WTC11 (cell line): ENCODE measurements around the gene INPP4A. TPM values are rescaled to one million over a fixed set of nuclear protein-coding genes. Genes with fewer than 3 reads are reported as not detected.

ENCODE experiments used
- ATAC-seq: fragments of 200-7000 bp; cut with Tn5 transposase; 2 replicates; pipeline ENCODE4 v1.10.0; 2021; ENCODE audit warnings: mild to moderate bottlenecking, moderate library complexity
- CTCF ChIA-PET: fragments of 300-600 bp; sonication (Branson Sonifier 250); formaldehyde crosslinking; loops from one replicate; lab custom pipeline; 2021; ENCODE audit warnings: antibody characterized with exemption; lab: Charles Lee
- POLR2A ChIA-PET: fragments of 350-600 bp; sonication (Branson Sonifier 250); formaldehyde crosslinking; loops from one replicate; lab custom pipeline; 2021; ENCODE audit warnings: antibody characterized with exemption; lab: Charles Lee
- DNase-seq: peaks from one replicate; pipeline ENCODE4 v3.0.0; 2021; ENCODE audit warnings: low spot score
- H3K27ac Mint-ChIP-seq: 2 replicates; pipeline ENCODE4 v1.8.0; 2021; ENCODE audit warnings: mixed read lengths
- H3K27me3 Mint-ChIP-seq: 2 replicates; pipeline ENCODE4 v1.8.0; 2021; ENCODE audit warnings: low read depth, mild to moderate bottlenecking, moderate library complexity, mixed read lengths
- H3K36me3 Mint-ChIP-seq: 2 replicates; pipeline ENCODE4 v1.8.0; 2021; ENCODE audit warnings: mixed read lengths
- H3K4me1 Mint-ChIP-seq: 2 replicates; pipeline ENCODE4 v1.8.0; 2022; ENCODE audit warnings: mixed read lengths
- H3K4me3 Mint-ChIP-seq: 2 replicates; pipeline ENCODE4 v1.8.0; 2021; ENCODE audit warnings: mild to moderate bottlenecking, moderate library complexity, mixed read lengths
- H3K9me3 Mint-ChIP-seq: 2 replicates; pipeline ENCODE4 v1.8.0; 2021; ENCODE audit warnings: mixed read lengths
- ARID4B ChIP-seq: sonication (generic); formaldehyde crosslinking; IDR thresholded peaks from 2 replicates; pipeline ENCODE4 v1.8.0; 2023; ENCODE audit warnings: missing genetic modification reagents, mild to moderate bottlenecking, borderline replicate concordance
- E2F5 ChIP-seq: sonication (generic); formaldehyde crosslinking; IDR thresholded peaks from 2 replicates; pipeline ENCODE4 v1.8.1; 2022; ENCODE audit warnings: mild to moderate bottlenecking, moderate library complexity, missing genetic modification reagents
- ELF4 ChIP-seq: sonication (generic); formaldehyde crosslinking; IDR thresholded peaks from 2 replicates; pipeline ENCODE4 v1.8.1; 2022; ENCODE audit warnings: low read depth, mild to moderate bottlenecking, moderate library complexity, missing genetic modification reagents
- ERG ChIP-seq: fragments of 250-450 bp; sonication (Bioruptor Pico); IDR thresholded peaks from 2 replicates; pipeline ENCODE4 v1.8.0; 2021; ENCODE audit warnings: mild to moderate bottlenecking
- FOXJ3 ChIP-seq: sonication (generic); formaldehyde crosslinking; IDR thresholded peaks from 2 replicates; pipeline ENCODE4 v1.9.0; 2021; ENCODE audit warnings: missing genetic modification reagents, mild to moderate bottlenecking, borderline replicate concordance
- FOXP1 ChIP-seq: sonication (generic); formaldehyde crosslinking; IDR thresholded peaks from 2 replicates; pipeline ENCODE4 v1.8.0; 2022; ENCODE audit warnings: missing genetic modification reagents, mild to moderate bottlenecking, moderate library complexity, borderline replicate concordance
- FOXP4 ChIP-seq: sonication (generic); formaldehyde crosslinking; IDR thresholded peaks from 2 replicates; pipeline ENCODE4 v1.8.0; 2022; ENCODE audit warnings: mild to moderate bottlenecking, missing genetic modification reagents
- IRF2 ChIP-seq: sonication (generic); formaldehyde crosslinking; IDR thresholded peaks from 2 replicates; pipeline ENCODE4 v1.8.0; 2022; ENCODE audit warnings: low read depth, missing genetic modification reagents, borderline replicate concordance
- JAZF1 ChIP-seq: fragments of 250-450 bp; sonication (Bioruptor Pico); IDR thresholded peaks from 2 replicates; pipeline ENCODE4 v1.9.0; 2021; ENCODE audit warnings: moderate library complexity, mild to moderate bottlenecking, inconsistent platforms
- JUN ChIP-seq: sonication (generic); formaldehyde crosslinking; IDR thresholded peaks from 2 replicates; pipeline ENCODE4 v1.8.0; 2023; ENCODE audit warnings: mild to moderate bottlenecking, missing genetic modification reagents
- MAX ChIP-seq: sonication (generic); formaldehyde crosslinking; IDR thresholded peaks from 2 replicates; pipeline ENCODE4 v1.8.0; 2022; ENCODE audit warnings: mild to moderate bottlenecking, missing genetic modification reagents
- MLX ChIP-seq: sonication (generic); formaldehyde crosslinking; IDR thresholded peaks from 2 replicates; pipeline ENCODE4 v1.8.1; 2023; ENCODE audit warnings: mild to moderate bottlenecking, missing genetic modification reagents, moderate library complexity
- NFYB ChIP-seq: sonication (generic); formaldehyde crosslinking; conservative IDR thresholded peaks from 2 replicates; pipeline ENCODE4 v1.8.0; 2022; ENCODE audit warnings: low read depth, missing genetic modification reagents
- NR1H2 ChIP-seq: sonication (generic); formaldehyde crosslinking; IDR thresholded peaks from 2 replicates; pipeline ENCODE4 v1.9.0; 2021; ENCODE audit warnings: mild to moderate bottlenecking, moderate library complexity, missing genetic modification reagents
- PREB ChIP-seq: sonication (generic); formaldehyde crosslinking; IDR thresholded peaks from 2 replicates; pipeline ENCODE4 v1.8.1; 2022; ENCODE audit warnings: mild to moderate bottlenecking, missing genetic modification reagents, moderate library complexity, borderline replicate concordance
- SMAD3 ChIP-seq: sonication (generic); formaldehyde crosslinking; IDR thresholded peaks from 2 replicates; pipeline ENCODE4 v1.8.0; 2022; ENCODE audit warnings: missing genetic modification reagents, mild to moderate bottlenecking, borderline replicate concordance
- SMAD4 ChIP-seq: sonication (generic); formaldehyde crosslinking; IDR thresholded peaks from 2 replicates; pipeline ENCODE4 v1.8.0; 2022; ENCODE audit warnings: mild to moderate bottlenecking, missing genetic modification reagents
- TCF7 ChIP-seq: sonication (generic); formaldehyde crosslinking; IDR thresholded peaks from 2 replicates; pipeline ENCODE4 v1.8.0; 2022; ENCODE audit warnings: mild to moderate bottlenecking, low read depth, missing genetic modification reagents, moderate library complexity
- ZBTB43 ChIP-seq: sonication (generic); formaldehyde crosslinking; IDR thresholded peaks from 2 replicates; pipeline ENCODE4 v1.8.1; 2023; ENCODE audit warnings: mild to moderate bottlenecking, missing genetic modification reagents
- ZNF671 ChIP-seq: fragments of 250-450 bp; sonication (Bioruptor Pico); IDR thresholded peaks from 2 replicates; pipeline ENCODE4 v1.8.0; 2021; ENCODE audit warnings: mild to moderate bottlenecking
- total RNA-seq: library from RNA; stranded (reverse); gene quantifications from 3 replicates; pipeline ENCODE4 v1.2.3, GENCODE V29; 2021

INPP4A gene
- total RNA-seq, 1 experiment from 2014 or later, result 38.3 TPM

- H3K4me1 Mint-ChIP-seq, result no peaks in the 10 kb centered on the region
- no peak overlapping the region for H3K4me3 Mint-ChIP-seq
- H3K9me3 Mint-ChIP-seq, result no peaks in the 10 kb centered on the region
- ATAC-seq, result no peak
- CTCF ChIA-PET, result no interaction called here
- no peak for TF ChIP-seq ELF4
- no peak for TF ChIP-seq E2F5 (CRISPR knock-in tag)
- TF ChIP-seq FOXP1 (CRISPR knock-in tag), result no peak
- TF ChIP-seq JUN (CRISPR knock-in tag), result no peak
- no peak for TF ChIP-seq MAX (CRISPR knock-in tag)
- TF ChIP-seq FOXP4, result no peak
- no peak for TF ChIP-seq ARID4B (CRISPR knock-in tag)
- no peak for TF ChIP-seq NR1H2 (CRISPR knock-in tag)
- TF ChIP-seq JAZF1 (CRISPR knock-in tag), result no peak
- no peak for TF ChIP-seq FOXJ3 (CRISPR knock-in tag)
- TF ChIP-seq TCF7 (CRISPR knock-in tag), result no peak
- DNase-seq, result no peak
- H3K36me3 Mint-ChIP-seq, result peaks cover 19% of the 10 kb centered on the region
- no peak overlapping the region for H3K27ac Mint-ChIP-seq
- POLR2A ChIA-PET, result no interaction called here
- no peaks in the 10 kb centered on the region for H3K27me3 Mint-ChIP-seq
These were observed 117.4 kb downstream of the INPP4A start for GRCh38 chr2:98561902-98562695.

- ATAC-seq (no peak), DNase-seq (no peak)
- peaks cover 22% of the 10 kb centered on the region for H3K36me3 Mint-ChIP-seq
- CTCF ChIA-PET, result interaction anchor here (1.0 kb wide), 1 partner anchor 76 kb away, joined by 3 read pairs; no protein-coding TSS in a partner anchor
- H3K4me1 Mint-ChIP-seq, result no peaks in the 10 kb centered on the region
- H3K27ac Mint-ChIP-seq, result no peak overlapping the region
- POLR2A ChIA-PET, result no interaction called here
- no peaks in the 10 kb centered on the region for H3K9me3 Mint-ChIP-seq
- no peaks in the 10 kb centered on the region for H3K27me3 Mint-ChIP-seq
- no peak overlapping the region for H3K4me3 Mint-ChIP-seq
- TF ChIP-seq E2F5 (CRISPR knock-in tag), result no peak
- no peak for TF ChIP-seq NFYB (CRISPR knock-in tag)
- no peak for TF ChIP-seq MLX (CRISPR knock-in tag)
- no peak for TF ChIP-seq ERG (CRISPR knock-in tag)
- TF ChIP-seq SMAD4 (CRISPR knock-in tag), result no peak
- TF ChIP-seq ZBTB43 (CRISPR knock-in tag), result no peak
- no peak for TF ChIP-seq SMAD3 (CRISPR knock-in tag)
- no peak for TF ChIP-seq PREB (CRISPR knock-in tag)
- no peak for TF ChIP-seq ZNF671 (CRISPR knock-in tag)
- TF ChIP-seq IRF2, result no peak
These were observed 118.7 kb downstream of the INPP4A start for GRCh38 chr2:98563394-98563793.
